DOHH2 (cell line): ENCODE measurements around the gene SMCO4.

Experiments used
- H3F3A ChIP-seq: fragments of 200-600 bp; sonication (generic), shearing (Covaris generic); 2 replicates; pipeline ENCODE4 v1.6.0; 2016; ENCODE audit warnings: antibody characterized with exemption, mild to moderate bottlenecking; ENCODE audit not compliant: control insufficient read depth, insufficient read depth
- H3K27ac ChIP-seq: fragments of 200-600 bp; sonication (generic); 2 replicates; pipeline ENCODE4 v1.5.1; 2014; ENCODE audit warnings: low read depth, mild to moderate bottlenecking, low read length, moderate library complexity
- H3K27me3 ChIP-seq: fragments of 200-600 bp; sonication (generic); 2 replicates; pipeline ENCODE4 v1.6.1; 2014; ENCODE audit warnings: mild to moderate bottlenecking, low read length, mixed read lengths; ENCODE audit not compliant: control insufficient read depth
- H3K36me3 ChIP-seq: fragments of 200-600 bp; sonication (generic); 2 replicates; pipeline ENCODE4 v1.6.1; 2014; ENCODE audit warnings: mild to moderate bottlenecking, low read length, moderate library complexity, mixed read lengths; ENCODE audit not compliant: control insufficient read depth
- H3K4me1 ChIP-seq: fragments of 200-600 bp; sonication (generic); 2 replicates; pipeline ENCODE4 v1.6.1; 2014; ENCODE audit warnings: mild to moderate bottlenecking, low read length, mixed read lengths; ENCODE audit not compliant: control insufficient read depth
- H3K4me2 ChIP-seq: fragments of 200-600 bp; sonication (generic); 2 replicates; pipeline ENCODE4 v1.6.0; 2014; ENCODE audit warnings: mild to moderate bottlenecking, low read length, moderate library complexity
- H3K4me3 ChIP-seq: fragments of 200-600 bp; sonication (generic); 2 replicates; pipeline ENCODE4 v1.5.1; 2014; ENCODE audit warnings: mild to moderate bottlenecking, low read length, mixed read lengths
- H3K79me2 ChIP-seq: fragments of 200-600 bp; sonication (generic); 2 replicates; pipeline ENCODE4 v1.6.1; 2014; ENCODE audit warnings: mild to moderate bottlenecking, low read length, mixed read lengths; ENCODE audit not compliant: control insufficient read depth
- H3K9me2 ChIP-seq: fragments of 200-600 bp; sonication (generic); replicated peaks from 2 replicates; pipeline ENCODE4 v1.6.1; 2014; ENCODE audit warnings: mild to moderate bottlenecking, low read length, mixed read lengths; ENCODE audit not compliant: control insufficient read depth
- H3K9me3 ChIP-seq: fragments of 200-600 bp; sonication (generic); 2 replicates; pipeline ENCODE4 v1.6.1; 2014; ENCODE audit warnings: antibody characterized with exemption, low read length, mixed read lengths; ENCODE audit not compliant: control insufficient read depth, insufficient read depth
- H4K20me1 ChIP-seq: fragments of 200-600 bp; sonication (generic); 2 replicates; pipeline ENCODE4 v1.6.0; 2014; ENCODE audit warnings: low read depth, mild to moderate bottlenecking, antibody characterized with exemption, low read length, moderate library complexity; ENCODE audit not compliant: control insufficient read depth, insufficient read depth
- EZH2phosphoT487 ChIP-seq: fragments of 200-600 bp; sonication (generic); IDR thresholded peaks from 2 replicates; pipeline ENCODE4 v1.6.1; 2017; ENCODE audit warnings: borderline replicate concordance, mild to moderate bottlenecking, antibody characterized with exemption, low read length, moderate library complexity, mixed read lengths
- TF ChIP-seq, protein P1 (sequence below): fragments of 200-600 bp; sonication (generic); IDR thresholded peaks from one replicate; pipeline ENCODE4 v1.5.1; 2014; ENCODE audit warnings: antibody characterized with exemption, mild to moderate bottlenecking, low read depth, low read length; ENCODE audit not compliant: poor library complexity, severe bottlenecking

The SMCO4 gene

DNA sequence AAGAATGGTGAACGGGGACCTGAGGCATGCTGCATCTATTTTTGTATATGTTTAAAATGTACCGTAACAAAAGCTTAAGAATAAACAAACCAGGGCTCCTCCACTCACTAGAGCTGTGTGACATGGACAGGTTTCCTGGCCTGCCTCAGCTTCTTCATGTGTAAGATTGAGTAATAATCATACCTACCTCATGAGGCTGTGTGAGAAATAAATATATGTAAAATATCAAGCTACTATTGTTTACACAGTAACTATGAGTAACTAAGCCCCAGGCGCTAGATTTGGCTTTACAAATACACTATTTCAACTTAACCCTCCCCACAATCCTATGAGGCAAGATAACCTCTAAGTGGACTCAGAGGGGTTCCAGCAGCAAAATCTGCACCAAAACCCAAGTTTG is 66.4 kb downstream of the SMCO4 start:
- no peak for TF ChIP-seq EZH2phosphoT487
- TF ChIP-seq, protein P1, sequence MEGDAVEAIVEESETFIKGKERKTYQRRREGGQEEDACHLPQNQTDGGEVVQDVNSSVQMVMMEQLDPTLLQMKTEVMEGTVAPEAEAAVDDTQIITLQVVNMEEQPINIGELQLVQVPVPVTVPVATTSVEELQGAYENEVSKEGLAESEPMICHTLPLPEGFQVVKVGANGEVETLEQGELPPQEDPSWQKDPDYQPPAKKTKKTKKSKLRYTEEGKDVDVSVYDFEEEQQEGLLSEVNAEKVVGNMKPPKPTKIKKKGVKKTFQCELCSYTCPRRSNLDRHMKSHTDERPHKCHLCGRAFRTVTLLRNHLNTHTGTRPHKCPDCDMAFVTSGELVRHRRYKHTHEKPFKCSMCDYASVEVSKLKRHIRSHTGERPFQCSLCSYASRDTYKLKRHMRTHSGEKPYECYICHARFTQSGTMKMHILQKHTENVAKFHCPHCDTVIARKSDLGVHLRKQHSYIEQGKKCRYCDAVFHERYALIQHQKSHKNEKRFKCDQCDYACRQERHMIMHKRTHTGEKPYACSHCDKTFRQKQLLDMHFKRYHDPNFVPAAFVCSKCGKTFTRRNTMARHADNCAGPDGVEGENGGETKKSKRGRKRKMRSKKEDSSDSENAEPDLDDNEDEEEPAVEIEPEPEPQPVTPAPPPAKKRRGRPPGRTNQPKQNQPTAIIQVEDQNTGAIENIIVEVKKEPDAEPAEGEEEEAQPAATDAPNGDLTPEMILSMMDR: no peak
- H3K27ac ChIP-seq: no peak overlapping the region
- no peaks in the 10 kb centered on the region for H3F3A ChIP-seq
- no peaks in the 10 kb centered on the region for H3K36me3 ChIP-seq
- H4K20me1 ChIP-seq: no peaks in the 10 kb centered on the region
- H3K4me1 ChIP-seq: no peaks in the 10 kb centered on the region
- no peak overlapping the region for H3K4me2 ChIP-seq
- H3K79me2 ChIP-seq: no peaks in the 10 kb centered on the region
- H3K9me2 ChIP-seq: no peaks in the 10 kb centered on the region; the same call in 1 of the 2 replicates
- no peak overlapping the region for H3K4me3 ChIP-seq
- H3K9me3 ChIP-seq: no peaks in the 10 kb centered on the region
- H3K27me3 ChIP-seq: no peaks in the 10 kb centered on the region

DNA sequence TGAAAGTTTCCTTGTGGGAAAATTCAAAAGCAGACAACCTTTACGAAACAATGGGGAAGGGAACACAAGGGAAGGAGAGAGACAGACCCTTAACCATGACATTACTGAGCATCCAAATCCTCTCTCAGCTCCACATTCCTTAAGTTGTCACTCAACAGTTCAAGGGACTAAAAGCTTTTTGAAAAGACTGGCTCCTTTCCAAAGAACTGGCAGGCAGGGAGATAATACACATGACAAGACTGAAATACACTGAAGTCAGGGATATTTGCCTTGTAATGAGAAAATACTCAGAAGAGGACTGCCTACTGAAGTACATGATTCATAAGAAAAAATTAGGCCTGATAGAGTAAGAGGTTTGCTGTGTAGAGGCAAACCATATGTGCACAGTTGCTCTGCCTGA is 69.1 kb downstream of the SMCO4 start:
- Histone ChIP-seq H3K4me1 (no peaks in the 10 kb centered on the region), H3F3A (no peaks in the 10 kb centered on the region), H3K79me2 (no peaks in the 10 kb centered on the region), H3K36me3 (no peaks in the 10 kb centered on the region), H3K4me2 (no peak overlapping the region), H3K4me3 (no peak overlapping the region), H3K9me3 (no peaks in the 10 kb centered on the region; the same call in 1 of the 2 replicates), H3K27me3 (no peaks in the 10 kb centered on the region), H3K9me2 (no peaks in the 10 kb centered on the region; the same call in 1 of the 2 replicates), H4K20me1 (no peaks in the 10 kb centered on the region), H3K27ac (no peak overlapping the region)
- TF ChIP-seq, protein P1: no peak
- no peak for TF ChIP-seq EZH2phosphoT487

- Histone ChIP-seq H3K79me2 (no peaks in the 10 kb centered on the region), H3K27ac (no peak overlapping the region), H3K4me2 (no peak overlapping the region), H3K4me1 (no peaks in the 10 kb centered on the region), H3K9me3 (no peaks in the 10 kb centered on the region; the same call in 1 of the 2 replicates), H3F3A (no peaks in the 10 kb centered on the region), H3K27me3 (no peaks in the 10 kb centered on the region), H4K20me1 (no peaks in the 10 kb centered on the region), H3K4me3 (no peak overlapping the region), H3K9me2 (no peaks in the 10 kb centered on the region), H3K36me3 (no peaks in the 10 kb centered on the region)
- TF ChIP-seq, protein P1: no peak
- TF ChIP-seq EZH2phosphoT487: no peak
Observed at GRCh38 chr11:93468290-93468689, 74.9 kb downstream of the SMCO4 start.
